Loucy (cell line): ENCODE data around the gene IGDCC3.

Experiments used
- H2AFZ ChIP-seq: fragments of 200-600 bp; sonication (generic); 2 replicates; pipeline ENCODE4 v1.6.0; 2016; ENCODE audit warnings: antibody characterized with exemption, mild to moderate bottlenecking, low read length, moderate library complexity
- H3F3A ChIP-seq: fragments of 200-600 bp; 2 replicates; pipeline ENCODE4 v1.6.0; 2016; ENCODE audit warnings: antibody characterized with exemption, low read depth, mild to moderate bottlenecking
- H3K27me3 ChIP-seq: fragments of 200-600 bp; sonication (generic); 2 replicates; pipeline ENCODE4 v1.6.1; 2014; ENCODE audit warnings: low read length, mild to moderate bottlenecking; ENCODE audit not compliant: insufficient read depth, poor library complexity, severe bottlenecking
- H3K36me3 ChIP-seq: fragments of 200-600 bp; sonication (generic); 2 replicates; pipeline ENCODE4 v1.6.1; 2016; ENCODE audit warnings: low read length; ENCODE audit not compliant: insufficient read depth
- H3K4me1 ChIP-seq: fragments of 200-600 bp; sonication (generic); 2 replicates; pipeline ENCODE4 v1.5.1; 2014; ENCODE audit warnings: low read length, mild to moderate bottlenecking; ENCODE audit not compliant: insufficient read depth, poor library complexity, severe bottlenecking
- H3K4me2 ChIP-seq: fragments of 200-600 bp; sonication (generic); 2 replicates; pipeline ENCODE4 v1.6.0; 2014; ENCODE audit warnings: antibody characterized with exemption, low read length, low read depth, mild to moderate bottlenecking; ENCODE audit not compliant: poor library complexity, severe bottlenecking
- H3K4me3 ChIP-seq: fragments of 200-600 bp; sonication (generic); 2 replicates; pipeline ENCODE4 v1.5.1; 2014; ENCODE audit warnings: low read length, mild to moderate bottlenecking, mixed read lengths; ENCODE audit not compliant: poor library complexity, severe bottlenecking
- H3K79me2 ChIP-seq: fragments of 200-600 bp; sonication (generic); 2 replicates; pipeline ENCODE4 v1.6.1; 2014; ENCODE audit warnings: low read length; ENCODE audit not compliant: insufficient read depth
- H3K9ac ChIP-seq: fragments of 200-600 bp; sonication (generic); 2 replicates; pipeline ENCODE4 v1.6.0; 2014; ENCODE audit warnings: mild to moderate bottlenecking, low read depth, low read length, moderate library complexity; ENCODE audit not compliant: poor library complexity, severe bottlenecking
- H3K9me2 ChIP-seq: fragments of 200-600 bp; sonication (generic); replicated peaks from 2 replicates; pipeline ENCODE4 v1.6.1; 2016; ENCODE audit warnings: low read depth, low read length, mixed read lengths
- H3K9me3 ChIP-seq: fragments of 200-600 bp; sonication (generic); 2 replicates; pipeline ENCODE4 v1.6.1; 2014; ENCODE audit warnings: mild to moderate bottlenecking, antibody characterized with exemption, low read length, low read depth; ENCODE audit not compliant: insufficient read depth
- H4K20me1 ChIP-seq: fragments of 200-600 bp; sonication (generic); 2 replicates; pipeline ENCODE4 v1.6.0; 2014; ENCODE audit warnings: antibody characterized with exemption, low read length, mild to moderate bottlenecking; ENCODE audit not compliant: insufficient read depth, poor library complexity, severe bottlenecking
- EZH2phosphoT487 ChIP-seq: fragments of 200-600 bp; IDR thresholded peaks from 2 replicates; pipeline ENCODE4 v1.6.1; 2018; ENCODE audit warnings: antibody characterized with exemption, mild to moderate bottlenecking, moderate library complexity, borderline replicate concordance
- TF ChIP-seq, protein P1 (sequence below): fragments of 200-600 bp; sonication (generic); conservative IDR thresholded peaks from 2 replicates; pipeline ENCODE4 v1.5.1; 2014; ENCODE audit warnings: mild to moderate bottlenecking, antibody characterized with exemption, low read length

The IGDCC3 gene

DNA sequence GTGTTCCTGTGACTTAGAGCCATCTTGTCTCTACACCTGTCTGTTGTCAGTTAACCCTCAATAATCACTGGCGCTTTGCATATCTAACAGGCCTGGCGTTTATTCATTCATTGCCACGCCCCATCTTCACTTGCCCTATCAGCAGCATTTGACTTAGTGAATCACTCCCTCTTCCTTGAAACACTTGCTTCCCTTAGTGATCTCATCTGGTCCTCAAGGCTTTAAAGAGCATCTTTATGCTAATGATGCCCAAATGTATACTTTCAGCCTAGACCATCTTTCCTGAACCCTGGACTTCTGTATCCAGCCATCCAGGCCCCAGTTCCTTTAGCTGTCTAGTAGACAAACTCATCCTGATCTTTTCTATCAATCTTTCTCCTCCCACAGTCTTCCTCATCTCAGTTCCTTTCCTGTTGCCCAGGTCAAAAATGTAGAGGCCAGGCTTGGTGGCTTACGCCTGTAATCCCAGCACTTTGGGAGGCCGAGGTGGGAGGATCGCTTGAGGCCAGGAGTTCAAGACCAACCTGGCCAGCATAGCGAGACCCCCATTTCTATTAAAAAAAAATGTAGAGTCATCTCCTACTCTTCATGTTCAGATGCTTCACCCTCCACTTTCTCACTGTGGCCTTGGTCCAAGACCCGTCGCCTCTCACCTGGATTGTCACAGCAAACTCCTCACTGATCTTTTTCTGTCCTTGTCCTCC is 46.3 kb upstream of the IGDCC3 start:
- Histone ChIP-seq H3F3A (no peaks in the 10 kb centered on the region), H2AFZ (no peak overlapping the region), H3K9ac (no peak overlapping the region), H3K79me2 (no peaks in the 10 kb centered on the region), H3K9me3 (no peaks in the 10 kb centered on the region), H3K27me3 (no peaks in the 10 kb centered on the region), H3K9me2 (no peaks in the 10 kb centered on the region), H3K36me3 (no peaks in the 10 kb centered on the region), H3K4me3 (no peak overlapping the region), H3K4me2 (no peak overlapping the region), H4K20me1 (no peaks in the 10 kb centered on the region), H3K4me1 (no peaks in the 10 kb centered on the region)
- no peak for TF ChIP-seq EZH2phosphoT487
- TF ChIP-seq, protein P1, sequence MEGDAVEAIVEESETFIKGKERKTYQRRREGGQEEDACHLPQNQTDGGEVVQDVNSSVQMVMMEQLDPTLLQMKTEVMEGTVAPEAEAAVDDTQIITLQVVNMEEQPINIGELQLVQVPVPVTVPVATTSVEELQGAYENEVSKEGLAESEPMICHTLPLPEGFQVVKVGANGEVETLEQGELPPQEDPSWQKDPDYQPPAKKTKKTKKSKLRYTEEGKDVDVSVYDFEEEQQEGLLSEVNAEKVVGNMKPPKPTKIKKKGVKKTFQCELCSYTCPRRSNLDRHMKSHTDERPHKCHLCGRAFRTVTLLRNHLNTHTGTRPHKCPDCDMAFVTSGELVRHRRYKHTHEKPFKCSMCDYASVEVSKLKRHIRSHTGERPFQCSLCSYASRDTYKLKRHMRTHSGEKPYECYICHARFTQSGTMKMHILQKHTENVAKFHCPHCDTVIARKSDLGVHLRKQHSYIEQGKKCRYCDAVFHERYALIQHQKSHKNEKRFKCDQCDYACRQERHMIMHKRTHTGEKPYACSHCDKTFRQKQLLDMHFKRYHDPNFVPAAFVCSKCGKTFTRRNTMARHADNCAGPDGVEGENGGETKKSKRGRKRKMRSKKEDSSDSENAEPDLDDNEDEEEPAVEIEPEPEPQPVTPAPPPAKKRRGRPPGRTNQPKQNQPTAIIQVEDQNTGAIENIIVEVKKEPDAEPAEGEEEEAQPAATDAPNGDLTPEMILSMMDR, result no peak

DNA sequence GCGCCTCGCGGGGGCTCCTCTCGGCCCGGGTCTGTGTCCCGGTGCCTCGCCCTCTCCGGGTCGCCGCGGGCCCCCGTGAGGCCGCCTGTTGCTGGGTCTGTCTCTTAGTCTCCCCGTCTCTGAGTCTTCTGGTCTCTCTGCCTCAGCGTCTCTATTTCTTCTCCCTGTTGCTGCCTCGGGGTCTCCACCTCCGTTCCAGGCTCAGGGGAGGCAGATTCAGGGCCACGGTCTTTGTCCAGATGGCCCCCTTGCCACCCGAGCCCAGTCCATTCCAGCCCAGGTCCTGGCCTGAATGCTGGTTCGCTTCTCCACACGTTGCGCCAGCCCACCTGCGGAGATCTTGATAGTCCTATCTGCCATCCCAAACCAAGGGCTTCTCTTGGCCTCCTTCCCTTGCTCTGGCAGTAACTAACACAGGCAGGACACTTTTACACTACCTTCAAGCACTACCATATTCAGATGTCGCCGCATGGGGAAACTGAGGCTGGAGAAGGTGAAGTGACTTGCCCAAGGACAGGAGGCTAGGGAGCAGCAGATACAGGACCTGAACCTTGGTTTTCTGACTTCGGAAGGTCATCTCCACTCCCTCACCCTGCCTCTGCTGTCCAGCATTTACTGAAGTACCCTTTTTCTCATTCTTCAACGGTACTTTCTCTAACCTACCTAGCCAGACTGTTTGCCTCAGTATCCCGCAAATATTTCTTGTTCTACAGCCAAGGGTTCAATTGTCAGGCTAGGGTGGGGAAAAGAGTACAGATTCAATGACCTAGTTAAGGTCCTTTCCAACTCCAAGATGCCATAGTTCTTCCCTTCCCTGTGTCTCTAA is 45.6 kb upstream of the IGDCC3 start:
- Histone ChIP-seq H2AFZ (no peak overlapping the region), H3K9me2 (no peaks in the 10 kb centered on the region), H3F3A (no peaks in the 10 kb centered on the region), H3K4me3 (no peak overlapping the region), H4K20me1 (no peaks in the 10 kb centered on the region), H3K27me3 (no peaks in the 10 kb centered on the region), H3K4me2 (no peak overlapping the region), H3K4me1 (no peaks in the 10 kb centered on the region), H3K36me3 (no peaks in the 10 kb centered on the region), H3K79me2 (no peaks in the 10 kb centered on the region), H3K9me3 (no peaks in the 10 kb centered on the region), H3K9ac (no peak overlapping the region)
- TF ChIP-seq, protein P1, result no peak
- TF ChIP-seq EZH2phosphoT487, result no peak

DNA sequence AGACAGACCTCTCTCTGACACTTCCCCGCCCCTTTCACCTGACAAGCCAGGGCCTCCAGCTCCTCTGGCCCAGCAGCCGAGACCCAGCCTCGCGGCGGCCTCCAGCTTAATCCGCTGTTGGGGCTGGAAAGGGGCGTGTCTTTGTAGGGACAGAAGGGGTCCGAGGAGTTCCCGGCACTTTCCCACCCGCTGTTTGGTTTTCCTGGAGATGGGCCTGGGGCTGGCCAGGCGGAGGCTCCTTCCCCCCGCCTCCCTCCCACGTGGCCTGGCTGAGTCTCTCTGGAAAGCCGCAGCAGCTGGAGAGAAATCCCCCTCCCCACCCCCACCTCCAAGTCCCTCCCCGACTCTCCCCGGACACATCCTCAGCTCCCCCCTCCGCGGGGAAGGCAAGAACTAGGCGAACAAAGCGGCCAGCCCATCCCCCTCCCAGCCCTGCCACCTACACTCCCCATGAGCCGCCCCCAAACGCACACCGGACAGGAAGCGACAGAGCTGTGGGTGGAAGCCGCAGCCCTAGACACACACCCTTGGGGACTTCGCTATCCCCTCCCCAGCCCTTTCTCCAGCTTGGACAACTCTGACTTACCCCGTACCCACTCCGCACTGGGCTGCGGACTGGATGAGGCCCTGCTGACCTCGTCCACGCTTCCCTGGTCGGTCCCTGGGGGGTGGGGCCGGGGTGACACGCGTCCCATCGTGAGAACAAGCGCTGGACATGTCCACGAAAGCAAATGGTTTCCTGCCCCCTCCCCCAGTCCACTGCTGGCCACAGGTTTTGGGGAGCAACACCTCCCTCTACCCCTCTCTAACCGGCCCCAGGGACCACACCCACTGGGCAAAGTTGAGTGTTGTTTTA is 43.8 kb upstream of the IGDCC3 start:
- Histone ChIP-seq H3K9me3 (no peaks in the 10 kb centered on the region), H3K4me3 (no peak overlapping the region), H3F3A (no peaks in the 10 kb centered on the region), H3K4me1 (no peaks in the 10 kb centered on the region), H3K4me2 (no peak overlapping the region), H4K20me1 (no peaks in the 10 kb centered on the region), H3K27me3 (no peaks in the 10 kb centered on the region), H3K9ac (no peak overlapping the region), H2AFZ (no peak overlapping the region), H3K79me2 (no peaks in the 10 kb centered on the region), H3K9me2 (no peaks in the 10 kb centered on the region), H3K36me3 (no peaks in the 10 kb centered on the region)
- TF ChIP-seq, protein P1, result no peak
- TF ChIP-seq EZH2phosphoT487, result no peak
